ENCODE measurements around the gene CYB5R2.

- TF ChIP-seq SP1 (CRISPR knock-in tag; conservative IDR thresholded peaks at IDR 0.05) (no peak), CTCF (IDR thresholded peaks at IDR 0.05) (no peak), TCF7 (CRISPR knock-in tag; IDR thresholded peaks at IDR 0.05; ENCODE audit: low read depth) (no peak), MAX (CRISPR knock-in tag; IDR thresholded peaks at IDR 0.05) (no peak), NFE2L1 (CRISPR knock-in tag; IDR thresholded peaks at IDR 0.05) (no peak), IRF1 (CRISPR knock-in tag; IDR thresholded peaks at IDR 0.05) (no peak), STAT6 (CRISPR knock-in tag; conservative IDR thresholded peaks at IDR 0.05; ENCODE audit: low read depth) (no peak), ZNF232 (CRISPR knock-in tag; IDR thresholded peaks at IDR 0.05) (no peak), CREM (CRISPR knock-in tag; IDR thresholded peaks at IDR 0.05) (no peak), ZNF121 (CRISPR knock-in tag; IDR thresholded peaks at IDR 0.05) (no peak), JUN (CRISPR knock-in tag; IDR thresholded peaks at IDR 0.05) (no peak), ZNF423 (CRISPR knock-in tag; IDR thresholded peaks at IDR 0.05) (no peak)
Observed at GRCh38 chr11:7714786-7715185, 41.5 kb upstream of the CYB5R2 start.
